UCSD-AML1 (cell line): ENCODE results near the gene OLFML2A.
A peak's percentile ranks its signal among the peaks of the same experiment; 100 is the strongest.

ENCODE experiments used
- DNase-seq: peaks from one replicate; lab custom pipeline; 2025; ENCODE audit not compliant: unreplicated experiment; lab: John Stamatoyannopoulos, UW

Gene OLFML2A

DNA sequence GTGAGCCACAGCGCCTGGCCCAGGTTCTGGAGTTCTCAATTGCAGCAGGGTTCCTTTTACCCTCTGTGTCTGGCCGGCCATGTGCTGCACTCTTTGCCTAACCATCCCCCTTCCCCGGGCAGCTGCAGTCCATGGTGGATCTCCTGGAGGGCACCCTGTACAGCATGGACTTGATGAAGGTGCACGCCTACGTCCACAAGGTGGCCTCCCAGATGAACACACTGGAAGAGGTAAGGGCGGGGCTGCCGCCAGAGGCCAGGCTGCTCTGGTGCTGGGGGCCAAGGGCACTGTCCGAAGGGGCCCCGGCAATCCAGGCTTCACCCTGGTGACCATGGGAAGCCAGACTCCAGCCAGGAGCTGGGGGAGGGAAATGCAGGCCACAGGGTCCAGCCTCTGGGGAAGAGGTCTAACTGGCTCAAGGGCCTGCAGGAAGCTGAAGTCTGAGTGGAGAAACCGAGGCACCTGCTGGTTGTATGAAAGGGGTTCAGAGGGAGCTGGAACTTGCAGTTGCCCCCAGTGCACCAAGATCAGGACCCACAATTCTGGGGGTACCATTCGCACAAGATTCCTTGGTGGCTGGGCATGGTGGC is 18.1 kb downstream of the OLFML2A start:
- DNase-seq = peak; percentile 38

- peak; percentile 81 for DNase-seq
Observed at GRCh38 chr9:124795881-124796431, 19.0 kb downstream of the OLFML2A start.

GRCh38 chr9:124797343-124798103 is 20.6 kb downstream of the OLFML2A start:
- no peak for DNase-seq

DNA sequence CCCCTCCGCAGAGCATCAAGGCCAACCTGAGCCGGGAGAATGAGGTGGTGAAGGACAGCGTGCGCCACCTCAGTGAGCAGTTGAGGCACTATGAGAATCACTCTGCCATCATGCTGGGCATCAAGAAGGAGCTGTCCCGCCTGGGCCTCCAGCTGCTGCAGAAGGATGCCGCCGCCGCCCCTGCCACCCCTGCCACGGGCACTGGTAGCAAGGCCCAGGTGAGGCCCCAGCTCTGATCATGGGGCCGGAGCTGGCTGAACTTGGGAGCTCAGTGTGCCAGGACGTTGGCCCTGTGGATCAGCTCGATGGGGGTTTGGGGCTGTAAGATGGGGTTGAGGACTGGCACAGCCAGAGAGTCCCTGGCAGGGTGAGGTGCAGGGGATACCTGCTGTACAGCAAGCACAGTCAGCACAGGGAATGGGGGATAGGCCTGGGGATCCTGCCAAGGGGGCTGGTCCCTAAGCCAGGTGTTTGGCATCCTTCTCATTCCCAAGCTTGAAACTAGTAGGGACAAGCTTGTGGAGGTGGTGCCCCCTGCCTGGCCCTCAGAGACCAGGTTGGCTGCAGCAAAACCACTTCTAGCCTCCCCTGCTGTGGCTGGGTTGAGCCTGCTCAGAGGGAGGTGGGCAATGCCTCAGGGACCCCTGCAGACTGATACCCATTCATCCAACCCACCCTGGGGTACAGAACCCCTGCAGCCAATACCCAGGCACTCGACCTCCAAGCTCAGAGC is 22.5 kb downstream of the OLFML2A start:
- no peak for DNase-seq

GRCh38 chr9:124800306-124801259 is 23.6 kb downstream of the OLFML2A start:
- no peak for DNase-seq

GRCh38 chr9:124801356-124801755 is 24.4 kb downstream of the OLFML2A start:
- no peak for DNase-seq

DNA sequence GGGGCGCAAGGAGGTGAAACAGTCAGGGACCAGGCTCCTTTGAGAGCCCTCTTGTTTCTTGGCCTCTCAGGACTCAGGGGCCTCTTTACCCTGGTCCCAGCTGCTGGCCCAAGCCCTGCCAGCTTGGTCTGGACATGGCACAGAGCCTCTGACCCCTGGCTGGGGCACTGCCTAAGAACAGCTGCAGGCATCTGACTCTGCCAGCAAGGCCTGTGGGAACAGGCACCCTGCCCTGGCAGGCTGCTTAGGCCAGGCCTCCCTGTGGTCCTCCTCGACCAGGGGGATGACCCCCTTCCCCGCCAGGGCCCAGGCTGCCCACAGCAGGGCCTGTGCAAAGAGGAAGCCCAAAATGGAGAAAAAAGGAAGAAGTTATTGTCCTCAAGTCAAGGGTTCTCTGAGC is 25.5 kb downstream of the OLFML2A start:
- no peak for DNase-seq

DNA sequence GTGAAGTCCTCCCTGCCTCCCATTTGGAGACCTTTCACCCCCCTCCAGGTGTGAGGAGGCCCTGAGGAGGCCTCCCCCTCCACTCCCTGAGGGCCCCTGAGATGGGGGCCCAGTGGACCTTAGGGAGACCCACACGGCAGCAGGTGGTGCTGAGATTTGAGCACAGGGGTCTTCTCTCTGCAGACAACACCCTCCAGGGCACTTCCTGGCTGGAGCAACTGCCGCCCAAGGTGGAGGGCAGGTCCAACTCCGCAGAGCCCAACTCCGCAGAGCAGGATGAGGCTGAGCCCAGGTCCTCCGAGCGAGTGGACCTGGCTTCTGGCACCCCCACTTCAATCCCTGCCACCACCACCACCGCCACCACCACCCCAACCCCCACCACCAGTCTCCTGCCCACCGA is 27.0 kb downstream of the OLFML2A start:
- DNase-seq = no peak

GRCh38 chr9:124805186-124805585 is 28.3 kb downstream of the OLFML2A start:
- no peak for DNase-seq

- no peak for DNase-seq
Observed at GRCh38 chr9:124808246-124808956, 31.5 kb downstream of the OLFML2A start.

DNA sequence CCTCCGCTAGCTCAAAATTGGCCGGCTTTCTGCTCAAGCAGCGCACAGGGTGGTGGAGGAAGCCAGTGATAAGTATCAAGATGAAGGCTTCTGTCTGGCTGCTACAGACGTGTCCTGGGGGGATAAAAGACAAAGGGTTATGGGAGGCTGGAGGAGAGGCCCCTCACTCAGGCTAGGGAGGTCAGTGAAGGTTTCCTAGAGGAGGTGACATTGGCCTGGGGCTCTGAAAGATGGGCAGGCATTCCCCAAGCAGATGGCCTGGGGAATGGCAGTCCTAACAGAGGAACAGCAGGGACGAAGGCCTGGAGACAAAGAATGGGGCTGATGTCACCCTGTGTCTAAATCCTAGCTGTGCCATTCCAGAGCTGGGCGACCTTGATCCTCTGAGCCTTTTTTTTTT is 32.3 kb downstream of the OLFML2A start:
- DNase-seq = no peak

GRCh38 chr9:124809741-124810500 is 33.0 kb downstream of the OLFML2A start:
- DNase-seq = no peak

GRCh38 chr9:124810663-124811355 is 33.9 kb downstream of the OLFML2A start:
- no peak for DNase-seq

- no peak for DNase-seq
Observed at GRCh38 chr9:124812441-124812876, 35.5 kb downstream of the OLFML2A start.

DNA sequence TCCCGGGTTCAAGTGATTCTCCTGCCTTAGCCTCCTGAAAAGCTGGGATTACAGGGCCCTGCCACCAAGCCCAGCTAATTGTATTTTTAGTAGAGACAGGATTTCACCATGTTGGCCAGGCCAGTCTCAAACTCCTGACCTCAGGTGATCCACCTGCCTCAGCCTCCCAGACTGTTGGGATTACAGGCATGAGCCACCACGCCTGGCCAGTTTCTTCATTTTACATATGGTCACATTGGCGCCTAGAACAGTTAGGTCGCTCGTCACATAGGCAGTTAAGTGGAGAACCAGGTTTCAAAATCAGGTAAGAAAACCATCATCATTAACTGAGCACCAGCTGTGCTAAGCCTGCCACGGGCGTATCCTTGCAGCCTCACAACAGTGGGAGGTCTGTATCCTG is 36.1 kb downstream of the OLFML2A start:
- no peak for DNase-seq

DNA sequence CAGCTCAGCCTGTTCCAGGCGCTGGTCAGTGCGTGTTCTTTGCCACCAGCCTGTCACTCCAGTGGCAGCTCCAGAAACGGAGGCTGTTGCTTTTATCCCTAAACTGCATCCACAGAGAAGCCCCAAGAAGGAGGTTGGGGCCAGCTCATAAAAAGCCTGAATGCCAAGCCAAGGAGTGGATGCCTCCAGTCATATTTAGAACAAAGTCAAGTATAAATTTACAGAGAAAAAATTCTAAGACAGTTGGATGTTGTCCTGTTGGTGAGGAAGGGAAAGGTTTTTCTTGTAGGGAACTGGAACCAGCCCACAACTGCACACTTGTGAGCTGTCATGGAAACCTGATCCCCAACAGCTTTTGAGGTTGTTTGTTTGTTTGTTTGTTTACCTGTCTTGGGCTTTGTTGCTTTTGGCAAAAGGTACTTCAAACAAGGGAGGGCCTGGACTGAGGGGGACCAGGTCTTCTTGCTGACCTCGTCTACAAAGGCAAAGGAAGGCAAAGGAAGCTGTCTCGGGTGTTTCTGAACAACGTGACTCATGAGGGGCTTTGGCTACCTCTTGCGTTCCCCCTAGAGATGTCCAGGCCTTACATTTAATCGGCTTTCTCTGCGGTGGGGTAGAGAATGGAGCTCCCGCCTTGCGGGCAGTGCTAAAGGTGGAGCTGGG is 36.7 kb downstream of the OLFML2A start:
- no peak for DNase-seq

- no peak for DNase-seq
Observed at GRCh38 chr9:124814164-124814535, 37.2 kb downstream of the OLFML2A start.

DNA sequence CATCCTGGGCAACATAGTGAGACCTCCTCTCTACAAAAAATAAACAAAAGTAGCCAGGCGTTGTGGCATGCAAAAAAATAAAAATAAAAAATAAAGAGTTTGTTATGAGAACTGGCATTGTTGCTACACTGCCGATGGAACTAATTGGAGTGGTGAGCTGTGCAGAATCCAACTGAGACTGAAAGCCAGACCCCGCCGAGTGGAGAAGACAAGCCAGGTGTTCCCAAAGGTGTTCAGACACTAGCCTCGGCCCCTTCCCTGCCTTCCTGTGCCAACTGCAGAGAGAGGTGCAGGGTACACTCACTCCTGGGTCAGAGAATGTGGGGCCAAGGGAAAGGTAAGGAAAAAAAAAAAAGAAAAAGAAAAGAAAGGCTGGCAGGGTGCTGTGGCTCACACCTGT is 38.7 kb downstream of the OLFML2A start:
- DNase-seq = no peak
